IMR-90 (cell line): Measurements from ENCODE around the gene HMG20B.

ENCODE experiments used
- CEBPB ChIP-seq: IDR thresholded peaks from 2 replicates; pipeline ENCODE4 v1.6.1; 2012; ENCODE audit warnings: low read depth, low read length, improper control_type of control experiment
- POLR2A ChIP-seq: IDR thresholded peaks from 2 replicates; pipeline ENCODE4 v1.6.1; 2012; ENCODE audit warnings: mild to moderate bottlenecking, low read depth, low read length
- RCOR1 ChIP-seq: IDR thresholded peaks from 2 replicates; pipeline ENCODE4 v1.6.1; 2012; ENCODE audit warnings: mild to moderate bottlenecking, low read length, improper control_type of control experiment; ENCODE audit not compliant: insufficient replicate concordance
- RFX5 ChIP-seq: IDR thresholded peaks from 2 replicates; pipeline ENCODE4 v1.8.0; 2012; ENCODE audit warnings: low read depth, mild to moderate bottlenecking, low read length, moderate library complexity
- TF ChIP-seq, protein P1 (sequence below): conservative IDR thresholded peaks from 2 replicates; pipeline ENCODE4 v1.5.1; 2012; ENCODE audit warnings: mild to moderate bottlenecking, low read depth, low read length, improper control_type of control experiment

DNA sequence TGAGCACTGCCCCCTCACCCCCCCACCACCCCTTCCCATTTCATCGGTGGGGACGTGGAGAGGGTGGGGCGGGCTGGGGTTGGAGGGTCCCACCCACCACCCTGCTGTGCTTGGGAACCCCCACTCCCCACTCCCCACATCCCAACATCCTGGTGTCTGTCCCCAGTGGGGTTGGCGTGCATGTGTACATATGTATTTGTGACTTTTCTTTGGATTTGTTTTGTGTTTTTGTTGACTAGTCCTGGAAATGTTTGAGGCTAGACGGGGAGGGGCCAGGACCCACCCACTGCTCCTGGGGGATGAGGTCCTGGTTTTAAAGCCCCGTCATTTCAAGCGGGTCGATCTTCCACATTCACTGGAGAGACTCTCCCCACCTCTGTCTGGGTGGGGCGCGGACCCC lies 36.8 kb upstream of the HMG20B start:
- TF ChIP-seq RFX5 = no peak
- TF ChIP-seq, protein P1, sequence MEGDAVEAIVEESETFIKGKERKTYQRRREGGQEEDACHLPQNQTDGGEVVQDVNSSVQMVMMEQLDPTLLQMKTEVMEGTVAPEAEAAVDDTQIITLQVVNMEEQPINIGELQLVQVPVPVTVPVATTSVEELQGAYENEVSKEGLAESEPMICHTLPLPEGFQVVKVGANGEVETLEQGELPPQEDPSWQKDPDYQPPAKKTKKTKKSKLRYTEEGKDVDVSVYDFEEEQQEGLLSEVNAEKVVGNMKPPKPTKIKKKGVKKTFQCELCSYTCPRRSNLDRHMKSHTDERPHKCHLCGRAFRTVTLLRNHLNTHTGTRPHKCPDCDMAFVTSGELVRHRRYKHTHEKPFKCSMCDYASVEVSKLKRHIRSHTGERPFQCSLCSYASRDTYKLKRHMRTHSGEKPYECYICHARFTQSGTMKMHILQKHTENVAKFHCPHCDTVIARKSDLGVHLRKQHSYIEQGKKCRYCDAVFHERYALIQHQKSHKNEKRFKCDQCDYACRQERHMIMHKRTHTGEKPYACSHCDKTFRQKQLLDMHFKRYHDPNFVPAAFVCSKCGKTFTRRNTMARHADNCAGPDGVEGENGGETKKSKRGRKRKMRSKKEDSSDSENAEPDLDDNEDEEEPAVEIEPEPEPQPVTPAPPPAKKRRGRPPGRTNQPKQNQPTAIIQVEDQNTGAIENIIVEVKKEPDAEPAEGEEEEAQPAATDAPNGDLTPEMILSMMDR = no peak
- no peak for TF ChIP-seq CEBPB
- TF ChIP-seq POLR2A = no peak
- no peak for TF ChIP-seq RCOR1
